Measurements from ENCODE around the gene DIP2B.

DIP2B gene

DNA sequence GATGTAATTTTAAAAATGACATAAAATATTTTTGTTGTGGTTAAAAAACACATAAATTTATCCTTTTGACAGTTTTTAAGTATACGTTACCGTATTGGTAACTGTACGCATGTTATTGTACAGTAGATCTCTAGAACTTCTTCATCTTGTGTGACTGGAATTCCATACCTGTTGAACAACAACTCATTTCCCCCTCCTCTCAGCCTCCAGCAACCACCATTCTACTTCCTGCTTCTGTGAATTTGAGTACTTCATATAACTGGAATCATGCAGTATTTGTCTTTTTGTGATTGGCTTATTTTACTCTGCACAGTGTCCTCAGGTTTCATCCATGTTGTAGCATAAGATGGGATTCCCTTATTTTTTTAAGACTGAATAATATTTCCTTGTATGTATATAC lies 145.5 kb downstream of the DIP2B start:
- TF ChIP-seq, protein P1, sequence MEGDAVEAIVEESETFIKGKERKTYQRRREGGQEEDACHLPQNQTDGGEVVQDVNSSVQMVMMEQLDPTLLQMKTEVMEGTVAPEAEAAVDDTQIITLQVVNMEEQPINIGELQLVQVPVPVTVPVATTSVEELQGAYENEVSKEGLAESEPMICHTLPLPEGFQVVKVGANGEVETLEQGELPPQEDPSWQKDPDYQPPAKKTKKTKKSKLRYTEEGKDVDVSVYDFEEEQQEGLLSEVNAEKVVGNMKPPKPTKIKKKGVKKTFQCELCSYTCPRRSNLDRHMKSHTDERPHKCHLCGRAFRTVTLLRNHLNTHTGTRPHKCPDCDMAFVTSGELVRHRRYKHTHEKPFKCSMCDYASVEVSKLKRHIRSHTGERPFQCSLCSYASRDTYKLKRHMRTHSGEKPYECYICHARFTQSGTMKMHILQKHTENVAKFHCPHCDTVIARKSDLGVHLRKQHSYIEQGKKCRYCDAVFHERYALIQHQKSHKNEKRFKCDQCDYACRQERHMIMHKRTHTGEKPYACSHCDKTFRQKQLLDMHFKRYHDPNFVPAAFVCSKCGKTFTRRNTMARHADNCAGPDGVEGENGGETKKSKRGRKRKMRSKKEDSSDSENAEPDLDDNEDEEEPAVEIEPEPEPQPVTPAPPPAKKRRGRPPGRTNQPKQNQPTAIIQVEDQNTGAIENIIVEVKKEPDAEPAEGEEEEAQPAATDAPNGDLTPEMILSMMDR (conservative IDR thresholded peaks at IDR 0.05; ENCODE audit: control insufficient read depth, insufficient read depth, low read depth, low read length): no peak
- H3K4me3 ChIP-seq (ENCODE audit: control insufficient read depth, low read depth, low read length): no peak overlapping the region
- DNase-seq (ENCODE audit: low read depth): no peak

DNA sequence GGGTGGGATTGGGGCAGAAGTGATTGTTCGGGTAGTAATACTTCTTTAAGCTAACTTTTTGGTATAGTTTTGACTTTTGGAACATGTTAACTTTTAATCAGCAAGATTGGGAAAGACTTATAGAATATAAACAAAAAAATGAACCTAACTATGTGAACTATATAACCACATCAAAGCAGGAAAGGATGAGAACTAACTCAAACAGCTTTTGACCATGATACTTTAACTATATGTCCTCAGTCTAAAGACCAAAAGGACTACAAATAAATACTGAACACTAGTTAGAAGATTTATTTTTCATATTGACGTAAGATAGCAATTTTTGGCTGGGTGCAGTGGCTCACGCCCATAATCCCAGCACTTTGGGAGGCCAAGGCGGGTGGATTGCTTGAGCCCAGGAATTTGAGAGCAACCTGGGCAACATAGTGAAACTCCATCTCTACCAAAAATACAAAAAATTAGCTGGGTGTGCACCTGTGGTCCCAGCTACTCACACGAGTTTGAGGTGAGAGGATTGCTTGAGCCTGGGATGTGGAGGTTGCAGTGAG lies 150.7 kb downstream of the DIP2B start:
- DNase-seq (ENCODE audit: low read depth): no peak
- TF ChIP-seq, protein P1 (conservative IDR thresholded peaks at IDR 0.05; ENCODE audit: control insufficient read depth, insufficient read depth, low read depth, low read length): no peak
- no peak overlapping the region for H3K4me3 ChIP-seq (ENCODE audit: control insufficient read depth, low read depth, low read length)

DNA sequence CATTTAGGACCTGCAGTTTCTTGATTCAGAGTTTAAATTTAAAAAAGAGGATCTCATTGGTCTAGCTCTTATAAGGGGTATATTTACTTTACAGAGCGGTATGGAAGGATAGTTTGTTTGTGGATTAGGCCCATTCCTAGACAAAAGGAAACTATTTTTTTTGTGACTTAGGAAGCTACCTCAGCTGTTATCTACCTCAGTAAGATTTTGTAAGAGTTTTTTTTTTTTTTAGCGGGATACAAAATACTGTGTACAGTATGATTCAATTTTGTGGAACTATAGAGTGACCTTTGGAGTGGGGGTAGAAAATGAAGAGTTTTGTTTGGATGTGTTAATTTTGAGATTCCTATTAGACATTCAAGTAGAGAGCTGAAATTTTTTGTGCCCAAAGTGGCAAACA lies 154.5 kb downstream of the DIP2B start:
- TF ChIP-seq, protein P1 (conservative IDR thresholded peaks at IDR 0.05; ENCODE audit: control insufficient read depth, insufficient read depth, low read depth, low read length): no peak
- DNase-seq (ENCODE audit: low read depth): no peak
- H3K4me3 ChIP-seq (ENCODE audit: control insufficient read depth, low read depth, low read length): no peak overlapping the region

DNA sequence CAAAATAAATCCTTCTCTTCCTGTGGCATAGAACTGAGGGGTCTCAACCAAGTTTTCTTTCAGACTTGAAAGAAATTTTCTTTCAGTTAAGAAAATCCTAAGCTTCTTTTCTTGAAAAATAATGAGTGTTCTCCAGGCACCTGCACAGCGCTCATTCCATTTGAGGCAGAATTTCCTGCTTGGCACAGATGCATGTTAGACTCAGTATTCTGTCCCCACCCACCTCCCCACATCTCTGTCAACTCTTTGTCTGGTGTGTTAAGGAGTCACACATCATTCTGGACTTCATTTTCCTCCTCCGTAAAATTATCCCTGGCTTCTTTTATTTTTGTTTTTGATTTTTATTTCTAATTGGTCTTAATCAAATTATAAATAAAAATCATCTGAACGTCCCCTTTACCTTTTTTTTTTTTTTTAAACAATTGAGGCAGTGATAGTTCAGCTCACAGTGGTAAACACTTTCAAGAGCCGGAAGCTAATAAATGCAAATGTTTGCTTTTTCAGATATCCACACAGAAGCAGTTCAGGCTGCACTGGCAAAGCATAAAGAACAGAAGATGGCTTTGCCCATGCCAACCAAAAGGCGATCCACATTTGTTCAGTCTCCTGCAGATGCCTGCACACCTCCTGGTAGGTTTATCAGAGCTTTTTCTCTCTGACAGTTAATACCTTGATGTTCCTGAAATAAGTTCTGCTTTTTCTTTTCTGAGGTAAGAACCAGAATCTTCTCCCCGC lies 155.1 kb downstream of the DIP2B start:
- no peak overlapping the region for H3K4me3 ChIP-seq (ENCODE audit: control insufficient read depth, low read depth, low read length)
- TF ChIP-seq, protein P1 (conservative IDR thresholded peaks at IDR 0.05; ENCODE audit: control insufficient read depth, insufficient read depth, low read depth, low read length): no peak

DNA sequence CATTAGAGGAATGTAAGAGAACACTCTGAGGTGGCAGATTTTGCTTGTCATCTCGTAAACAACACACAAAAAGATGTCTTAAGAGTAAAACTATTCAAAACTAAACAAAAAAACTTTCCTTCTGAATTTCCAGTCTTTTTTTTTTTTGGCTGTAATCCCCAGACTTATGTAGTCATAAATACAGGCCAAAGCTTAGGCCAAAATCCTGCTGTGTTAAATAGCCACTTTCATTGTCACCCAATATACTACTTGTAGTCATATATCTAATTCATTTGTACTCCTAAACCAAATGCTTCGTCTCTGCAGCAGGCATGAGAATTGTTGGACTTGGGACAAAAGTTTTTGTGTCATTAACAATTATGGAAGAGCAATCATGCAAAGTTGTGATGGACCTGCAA lies 155.6 kb downstream of the DIP2B start:
- no peak for DNase-seq (ENCODE audit: low read depth)
- H3K4me3 ChIP-seq (ENCODE audit: control insufficient read depth, low read depth, low read length): no peak overlapping the region
- TF ChIP-seq, protein P1 (conservative IDR thresholded peaks at IDR 0.05; ENCODE audit: control insufficient read depth, insufficient read depth, low read depth, low read length): no peak

More for the DNA sequence above, 155.1 kb downstream of the DIP2B start:
- no peak for DNase-seq (ENCODE audit: low read depth)

DNA sequence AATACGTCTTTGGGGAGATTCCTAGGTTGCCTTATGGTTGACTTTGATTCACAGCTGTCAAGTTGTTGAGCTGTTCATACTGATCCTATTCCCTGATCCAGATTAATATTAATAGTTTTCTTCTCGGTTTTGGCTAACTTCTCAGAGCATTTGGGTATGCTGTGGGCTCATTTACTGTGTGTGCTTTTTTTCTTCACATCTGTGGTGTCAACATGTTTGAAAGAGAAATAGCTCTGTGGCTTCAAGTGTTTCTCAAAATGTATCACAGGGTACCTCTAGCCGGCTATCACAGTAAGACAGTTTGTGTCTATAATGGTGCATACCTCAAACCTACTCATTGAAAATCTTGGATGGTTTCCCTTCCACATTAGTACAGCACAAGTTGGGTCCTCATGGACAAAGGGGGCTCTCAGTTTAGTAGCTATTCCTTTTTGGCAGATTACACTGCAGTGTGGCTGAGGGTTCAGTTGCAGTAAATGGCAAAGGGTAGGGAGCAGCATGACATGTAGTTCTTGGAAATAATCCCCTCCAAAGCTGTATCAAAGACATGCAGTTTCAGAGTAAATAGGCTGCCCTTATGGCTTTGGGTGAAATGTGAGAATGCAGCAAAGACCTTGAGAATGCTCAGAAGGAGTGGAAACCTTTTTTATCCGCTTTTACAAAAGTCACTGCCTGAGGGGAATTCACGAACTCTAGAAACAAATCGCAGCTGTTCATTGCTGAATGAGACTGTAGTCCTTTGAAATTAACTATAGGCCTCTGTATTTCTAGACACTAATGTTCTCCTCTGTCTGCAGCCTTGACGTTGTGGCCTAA lies 156.7 kb downstream of the DIP2B start:
- TF ChIP-seq, protein P1 (conservative IDR thresholded peaks at IDR 0.05; ENCODE audit: control insufficient read depth, insufficient read depth, low read depth, low read length): no peak
- no peak for DNase-seq (ENCODE audit: low read depth)
- H3K4me3 ChIP-seq (ENCODE audit: control insufficient read depth, low read depth, low read length): no peak overlapping the region

Measured in fibroblast of mammary gland (primary cell).